Measurements from ENCODE around the gene TMEFF2. TPM values are rescaled to one million over a fixed set of nuclear protein-coding genes. Genes with fewer than 3 reads are reported as not detected.
A peak's percentile ranks its signal among the peaks of the same experiment; 100 is the strongest.

Gene TMEFF2
- total and polyA plus RNA-seq, 10 of the 15 experiments (the other 5 are each of a cell fraction or from before 2014, with no cell fraction given), result not detected

GRCh38 chr2:191933307-191934105 is 261.2 kb downstream of the TMEFF2 start (continued):
- TF ChIP-seq HCFC1 (IDR thresholded peaks at IDR 0.05; ENCODE audit: low read length), result no peak
- no peak for TF ChIP-seq NFYB (IDR thresholded peaks at IDR 0.05; ENCODE audit: insufficient read depth, low read depth, low read length)
- TF ChIP-seq IKZF1 (conservative IDR thresholded peaks at IDR 0.05), result peak; percentile 88
- TF ChIP-seq POU2F2 (IDR thresholded peaks at IDR 0.05; ENCODE audit: borderline replicate concordance, low read depth, low read length), result no peak
- TF ChIP-seq MLLT1 (IDR thresholded peaks at IDR 0.05), result no peak
- TF ChIP-seq NFIC (IDR thresholded peaks at IDR 0.05; ENCODE audit: low read depth, low read length), result no peak
- TF ChIP-seq, protein P1, sequence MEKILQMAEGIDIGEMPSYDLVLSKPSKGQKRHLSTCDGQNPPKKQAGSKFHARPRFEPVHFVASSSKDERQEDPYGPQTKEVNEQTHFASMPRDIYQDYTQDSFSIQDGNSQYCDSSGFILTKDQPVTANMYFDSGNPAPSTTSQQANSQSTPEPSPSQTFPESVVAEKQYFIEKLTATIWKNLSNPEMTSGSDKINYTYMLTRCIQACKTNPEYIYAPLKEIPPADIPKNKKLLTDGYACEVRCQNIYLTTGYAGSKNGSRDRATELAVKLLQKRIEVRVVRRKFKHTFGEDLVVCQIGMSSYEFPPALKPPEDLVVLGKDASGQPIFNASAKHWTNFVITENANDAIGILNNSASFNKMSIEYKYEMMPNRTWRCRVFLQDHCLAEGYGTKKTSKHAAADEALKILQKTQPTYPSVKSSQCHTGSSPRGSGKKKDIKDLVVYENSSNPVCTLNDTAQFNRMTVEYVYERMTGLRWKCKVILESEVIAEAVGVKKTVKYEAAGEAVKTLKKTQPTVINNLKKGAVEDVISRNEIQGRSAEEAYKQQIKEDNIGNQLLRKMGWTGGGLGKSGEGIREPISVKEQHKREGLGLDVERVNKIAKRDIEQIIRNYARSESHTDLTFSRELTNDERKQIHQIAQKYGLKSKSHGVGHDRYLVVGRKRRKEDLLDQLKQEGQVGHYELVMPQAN (conservative IDR thresholded peaks at IDR 0.05), result no peak
- no peak for TF ChIP-seq IRF5 (IDR thresholded peaks at IDR 0.05; ENCODE audit: borderline replicate concordance)
- no peak for TF ChIP-seq SREBF1 (IDR thresholded peaks at IDR 0.05; ENCODE audit: low read length)
- TF ChIP-seq SIN3A (IDR thresholded peaks at IDR 0.05; ENCODE audit: low read depth, low read length), result no peak
- TF ChIP-seq, protein P2, sequence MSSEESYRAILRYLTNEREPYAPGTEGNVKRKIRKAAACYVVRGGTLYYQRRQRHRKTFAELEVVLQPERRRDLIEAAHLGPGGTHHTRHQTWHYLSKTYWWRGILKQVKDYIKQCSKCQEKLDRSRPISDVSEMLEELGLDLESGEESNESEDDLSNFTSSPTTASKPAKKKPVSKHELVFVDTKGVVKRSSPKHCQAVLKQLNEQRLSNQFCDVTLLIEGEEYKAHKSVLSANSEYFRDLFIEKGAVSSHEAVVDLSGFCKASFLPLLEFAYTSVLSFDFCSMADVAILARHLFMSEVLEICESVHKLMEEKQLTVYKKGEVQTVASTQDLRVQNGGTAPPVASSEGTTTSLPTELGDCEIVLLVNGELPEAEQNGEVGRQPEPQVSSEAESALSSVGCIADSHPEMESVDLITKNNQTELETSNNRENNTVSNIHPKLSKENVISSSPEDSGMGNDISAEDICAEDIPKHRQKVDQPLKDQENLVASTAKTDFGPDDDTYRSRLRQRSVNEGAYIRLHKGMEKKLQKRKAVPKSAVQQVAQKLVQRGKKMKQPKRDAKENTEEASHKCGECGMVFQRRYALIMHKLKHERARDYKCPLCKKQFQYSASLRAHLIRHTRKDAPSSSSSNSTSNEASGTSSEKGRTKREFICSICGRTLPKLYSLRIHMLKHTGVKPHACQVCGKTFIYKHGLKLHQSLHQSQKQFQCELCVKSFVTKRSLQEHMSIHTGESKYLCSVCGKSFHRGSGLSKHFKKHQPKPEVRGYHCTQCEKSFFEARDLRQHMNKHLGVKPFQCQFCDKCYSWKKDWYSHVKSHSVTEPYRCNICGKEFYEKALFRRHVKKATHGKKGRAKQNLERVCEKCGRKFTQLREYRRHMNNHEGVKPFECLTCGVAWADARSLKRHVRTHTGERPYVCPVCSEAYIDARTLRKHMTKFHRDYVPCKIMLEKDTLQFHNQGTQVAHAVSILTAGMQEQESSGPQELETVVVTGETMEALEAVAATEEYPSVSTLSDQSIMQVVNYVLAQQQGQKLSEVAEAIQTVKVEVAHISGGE (CRISPR knock-in tag; IDR thresholded peaks at IDR 0.05), result no peak
- no peak for TF ChIP-seq SUPT20H (IDR thresholded peaks at IDR 0.05; ENCODE audit: borderline replicate concordance, control insufficient read depth, low read depth, low read length)
- TF ChIP-seq EED (IDR thresholded peaks at IDR 0.05; ENCODE audit: low read depth), result peak; percentile 70
- TF ChIP-seq CBX5 (IDR thresholded peaks at IDR 0.05; ENCODE audit: low read depth), result no peak
- no peak for TF ChIP-seq NR2F1 (conservative IDR thresholded peaks at IDR 0.05)
- no peak for TF ChIP-seq SRF (IDR thresholded peaks at IDR 0.05; ENCODE audit: low read depth in 2 of 2, low read length in 2 of 2)
- TF ChIP-seq ZNF622 (IDR thresholded peaks at IDR 0.05), result no peak
- TF ChIP-seq WRNIP1 (IDR thresholded peaks at IDR 0.05; ENCODE audit: borderline replicate concordance, low read depth, low read length), result no peak
- TF ChIP-seq PBX3 (IDR thresholded peaks at IDR 0.05; ENCODE audit: insufficient replicate concordance, low read depth, low read length), result peak; percentile 64
